Breast epithelium (tissue), 4 donors: Measurements from ENCODE around the gene CLIP2. TPM values are rescaled to one million over a fixed set of nuclear protein-coding genes. Genes with fewer than 3 reads are reported as not detected.

ENCODE experiments used
- DNase-seq, 2 donors: peaks; one replicate each; pipeline ENCODE4 v3.0.0-alpha.2; 2019; ENCODE audit warnings: low spot score in 2 of 2
- H3K27ac ChIP-seq, 2 donors: fragments of 200-600 bp; sonication (generic) in 1 of 2; one replicate each; pipeline ENCODE4 v1.5.1; 2016 to 2019; ENCODE audit warnings: mild to moderate bottlenecking in 1 of 2
- H3K27me3 ChIP-seq, 2 donors: fragments of 200-600 bp; sonication (generic) in 1 of 2; one replicate each; pipeline versions ENCODE4 v1.5.1 to v1.6.0; 2017 to 2019; ENCODE audit warnings: control low read depth in 1 of 2, mild to moderate bottlenecking in 1 of 2
- H3K36me3 ChIP-seq: fragments of 200-600 bp; one replicate; pipeline ENCODE4 v1.5.1; 2019
- H3K4me1 ChIP-seq, 2 donors: fragments of 200-600 bp; sonication (generic); one replicate each; pipeline ENCODE4 v1.5.1; 2016 to 2019; ENCODE audit warnings: control low read depth in 1 of 2
- H3K4me3 ChIP-seq, 3 donors: fragments of 200-600 bp; sonication (generic); 1 replicate in 2 of 3; 2 replicates in 1 of 3; pipeline ENCODE4 v1.5.1; 2016 to 2019; ENCODE audit warnings: mild to moderate bottlenecking in 3 of 3, moderate library complexity in 2 of 3
- H3K9me3 ChIP-seq, 2 donors: fragments of 200-600 bp; sonication (generic) in 1 of 2; one replicate each; pipeline ENCODE4 v1.5.1; 2016 to 2019; ENCODE audit warnings: control low read depth in 1 of 2
- POLR2A ChIP-seq: fragments of 450-650 bp; IDR thresholded peaks from one replicate; pipeline ENCODE4 v1.6.1; 2016; ENCODE audit warnings: antibody characterized with exemption, mild to moderate bottlenecking, moderate library complexity
- POLR2AphosphoS5 ChIP-seq, 3 donors: sonication (generic); formaldehyde crosslinking; IDR thresholded peaks; one replicate each; pipeline ENCODE4 v1.6.1; 2017; ENCODE audit warnings: antibody characterized with exemption in 3 of 3
- intact Hi-C: fragments of 100-400 bp; cut with DNase I; formaldehyde crosslinking; loops from one replicate; pipeline ENCODE4 v1.15.1; 2023; ENCODE audit warnings: low total_unique reads
- total RNA-seq, 3 donors: library from RNA; depleted of rRNA; stranded (reverse); fragments of >200 nt; gene quantifications; one replicate each; pipeline ENCODE4 v1.1.0, GENCODE V29; 2016
- TF ChIP-seq, protein P1 (sequence below), 3 donors: fragments of 450-650 bp; IDR thresholded peaks; one replicate each; pipeline ENCODE4 v1.5.1; 2016 to 2017; ENCODE audit warnings: antibody characterized with exemption in 3 of 3, mild to moderate bottlenecking in 3 of 3, moderate library complexity in 3 of 3

CLIP2 gene
- total RNA-seq, 3 donors from 2014 or later: 7.3 to 20.3 (median 13.0) TPM

GRCh38 chr7:74364061-74364460 is 74.9 kb downstream of the CLIP2 start:
- no peaks in the 10 kb centered on the region for H3K4me1 ChIP-seq
- no peaks in the 10 kb centered on the region for H3K9me3 ChIP-seq
- H3K27ac ChIP-seq: no peak overlapping the region
- no peak for TF ChIP-seq POLR2A
- no peak for TF ChIP-seq POLR2AphosphoS5 (IDR thresholded peaks at IDR 0.05)
- TF ChIP-seq, protein P1, sequence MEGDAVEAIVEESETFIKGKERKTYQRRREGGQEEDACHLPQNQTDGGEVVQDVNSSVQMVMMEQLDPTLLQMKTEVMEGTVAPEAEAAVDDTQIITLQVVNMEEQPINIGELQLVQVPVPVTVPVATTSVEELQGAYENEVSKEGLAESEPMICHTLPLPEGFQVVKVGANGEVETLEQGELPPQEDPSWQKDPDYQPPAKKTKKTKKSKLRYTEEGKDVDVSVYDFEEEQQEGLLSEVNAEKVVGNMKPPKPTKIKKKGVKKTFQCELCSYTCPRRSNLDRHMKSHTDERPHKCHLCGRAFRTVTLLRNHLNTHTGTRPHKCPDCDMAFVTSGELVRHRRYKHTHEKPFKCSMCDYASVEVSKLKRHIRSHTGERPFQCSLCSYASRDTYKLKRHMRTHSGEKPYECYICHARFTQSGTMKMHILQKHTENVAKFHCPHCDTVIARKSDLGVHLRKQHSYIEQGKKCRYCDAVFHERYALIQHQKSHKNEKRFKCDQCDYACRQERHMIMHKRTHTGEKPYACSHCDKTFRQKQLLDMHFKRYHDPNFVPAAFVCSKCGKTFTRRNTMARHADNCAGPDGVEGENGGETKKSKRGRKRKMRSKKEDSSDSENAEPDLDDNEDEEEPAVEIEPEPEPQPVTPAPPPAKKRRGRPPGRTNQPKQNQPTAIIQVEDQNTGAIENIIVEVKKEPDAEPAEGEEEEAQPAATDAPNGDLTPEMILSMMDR (IDR thresholded peaks at IDR 0.05): no peak
- no peaks in the 10 kb centered on the region for H3K36me3 ChIP-seq
- intact Hi-C loops: no loop called here
- H3K4me3 ChIP-seq: no peak overlapping the region
- no peak for DNase-seq
- no peaks in the 10 kb centered on the region for H3K27me3 ChIP-seq

DNA sequence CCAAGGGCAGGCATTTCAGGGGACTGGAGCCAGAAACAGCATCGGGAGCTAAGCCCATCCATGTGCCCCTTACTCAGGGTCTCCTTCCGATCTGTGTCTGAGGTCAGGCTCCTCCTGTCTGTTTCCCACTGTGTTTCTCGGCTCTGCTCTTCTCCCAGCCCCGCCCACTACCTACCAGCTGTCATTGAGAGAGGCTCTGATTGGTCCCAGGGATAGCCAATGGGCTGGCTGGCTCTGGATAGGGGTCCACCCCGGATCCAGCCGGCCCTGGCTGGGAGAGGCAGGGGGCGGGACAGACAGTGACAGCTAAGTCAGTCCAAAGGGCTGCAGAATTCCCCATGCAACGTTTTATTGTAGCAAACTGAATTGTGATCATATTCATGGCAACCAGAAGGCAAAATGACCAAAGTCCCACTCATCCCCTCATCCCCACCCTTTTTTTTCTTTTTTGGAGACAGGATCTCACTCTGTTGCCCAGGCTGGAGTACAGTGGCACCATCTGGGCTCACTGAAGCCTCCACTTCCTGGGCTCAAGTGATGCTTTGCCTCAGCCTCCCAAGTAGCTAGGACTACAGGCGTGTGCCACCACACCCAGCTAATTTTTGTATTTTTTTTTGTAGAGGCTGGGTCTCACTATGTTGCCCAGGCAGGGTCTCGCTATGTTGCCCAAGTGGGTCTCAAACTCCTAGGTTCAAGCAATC is 76.3 kb downstream of the CLIP2 start:
- H3K36me3 ChIP-seq: no peaks in the 10 kb centered on the region
- no peaks in the 10 kb centered on the region for H3K4me1 ChIP-seq
- no peaks in the 10 kb centered on the region for H3K9me3 ChIP-seq
- H3K4me3 ChIP-seq: no peak overlapping the region
- DNase-seq: no peak
- no peak overlapping the region for H3K27ac ChIP-seq
- intact Hi-C loops: no loop called here
- TF ChIP-seq POLR2A: no peak
- TF ChIP-seq POLR2AphosphoS5 (IDR thresholded peaks at IDR 0.05): no peak
- TF ChIP-seq, protein P1 (IDR thresholded peaks at IDR 0.05): no peak
- H3K27me3 ChIP-seq: no peaks in the 10 kb centered on the region

DNA sequence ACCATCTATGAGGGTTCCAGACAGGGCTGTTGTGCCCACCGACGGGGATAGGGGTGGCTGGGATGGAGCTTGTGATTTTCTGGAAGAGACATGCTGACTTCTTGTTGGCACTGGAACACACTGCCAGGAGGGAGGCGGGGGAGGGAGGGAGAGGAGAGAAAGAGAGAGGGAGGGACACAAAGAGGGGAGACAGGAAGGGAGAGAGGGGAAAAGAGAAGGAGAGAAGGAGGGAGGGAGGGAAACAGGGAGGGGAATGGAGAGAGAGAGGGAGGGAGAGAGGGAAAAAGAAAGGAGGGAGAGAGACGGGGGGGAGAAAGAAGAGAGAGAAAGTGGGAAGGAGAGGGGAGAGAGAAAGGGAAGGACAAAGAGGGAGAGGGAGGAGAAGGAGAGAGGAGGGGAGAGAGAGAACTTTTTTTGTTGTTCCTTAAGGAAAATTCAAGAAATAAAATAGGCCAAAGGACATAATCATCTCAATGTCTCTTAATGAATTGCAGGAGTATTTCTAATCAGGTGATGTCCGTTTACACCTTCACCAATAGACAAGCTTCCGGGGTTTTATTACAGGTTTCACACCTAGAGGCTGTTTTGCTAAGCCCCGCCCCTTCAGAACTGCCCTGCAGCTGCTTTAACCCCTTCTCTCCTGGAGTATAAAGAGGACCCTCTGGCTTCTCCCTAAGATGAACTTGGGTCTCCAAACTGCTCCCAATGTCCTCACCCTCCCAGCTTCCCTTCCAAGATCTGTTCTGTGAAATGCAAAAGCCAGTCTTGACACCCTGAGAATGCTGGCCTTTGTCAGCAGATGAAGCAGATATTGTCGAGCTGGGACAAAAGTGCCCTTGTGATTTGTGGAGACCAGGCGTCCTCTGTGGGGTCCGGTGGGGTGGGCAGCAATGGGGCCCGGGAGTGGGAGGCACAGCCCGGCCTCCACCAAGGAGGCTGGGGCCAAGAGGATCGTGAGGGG is 82.5 kb downstream of the CLIP2 start:
- no peaks in the 10 kb centered on the region for H3K9me3 ChIP-seq
- DNase-seq: no peak
- H3K27ac ChIP-seq: peak overlapping the region in 1 of 2 donors; percentile 78
- no peaks in the 10 kb centered on the region for H3K27me3 ChIP-seq
- intact Hi-C loops: no loop called here
- H3K36me3 ChIP-seq: no peaks in the 10 kb centered on the region
- TF ChIP-seq, protein P1 (IDR thresholded peaks at IDR 0.05): no peak
- TF ChIP-seq POLR2A (no peak), POLR2AphosphoS5 (IDR thresholded peaks at IDR 0.05) (no peak)
- no peaks in the 10 kb centered on the region for H3K4me1 ChIP-seq
- no peak overlapping the region for H3K4me3 ChIP-seq

- DNase-seq: no peak
- intact Hi-C loops: loop anchor here (1.0 kb wide), 1 partner anchor 44 kb away; no protein-coding TSS in a partner anchor
- Histone ChIP-seq H3K27ac (peak overlapping the region in 1 of 2 donors; percentile 78), H3K27me3 (no peaks in the 10 kb centered on the region), H3K4me1 (no peaks in the 10 kb centered on the region), H3K36me3 (no peaks in the 10 kb centered on the region), H3K9me3 (no peaks in the 10 kb centered on the region), H3K4me3 (peak overlapping the region in 2 of 3 donors; percentile 16 to 39)
- TF ChIP-seq, protein P1 (IDR thresholded peaks at IDR 0.05): no peak
- no peak for TF ChIP-seq POLR2AphosphoS5 (IDR thresholded peaks at IDR 0.05)
- no peak for TF ChIP-seq POLR2A
Measured at GRCh38 chr7:74372511-74373111, 83.4 kb downstream of the CLIP2 start.
